Bronchial smooth muscle cell (primary cell): ENCODE results near the gene RANGAP1. TPM values are rescaled to one million over a fixed set of nuclear protein-coding genes. Genes with fewer than 3 reads are reported as not detected.

Source experiments
- total RNA-seq: library from RNA; depleted of rRNA; stranded (reverse); fragments of >200 nt; gene quantifications from 2 replicates; pipeline ENCODE4 v1.2.1, GENCODE V29; 2014

RANGAP1 gene
- 17.7 and 37.4 TPM in 2 replicates for total RNA-seq

GRCh38 chr22:41285820-41286638 is at the start of gene RANGAP1:
RANGAP1 (minus strand) TSS chr22:41286187; CDS start chr22:41281044, 5,143 bp downstream.

GRCh38 chr22:41301085-41302020 is 15.4 kb upstream of the RANGAP1 start, which contains the start of gene ZC3H7B:
ZC3H7B (plus strand) TSS chr22:41301525; CDS start chr22:41320661, 19,136 bp downstream.

GRCh38 chr22:41240377-41241132 is 45.4 kb downstream of the RANGAP1 start, which contains the start of gene CHADL:
CHADL (minus strand) TSS chr22:41240931; CDS start chr22:41240881, 50 bp downstream.

GRCh38 chr22:41204992-41205900 is 80.7 kb downstream of the RANGAP1 start, which contains the start of gene L3MBTL2:
L3MBTL2 (plus strand) TSS chr22:41205312; CDS start chr22:41205363, 51 bp downstream.

Other genes starting within 250 kb of the RANGAP1 start
- 22.7 and 32.5 TPM in 2 replicates for gene EP300, start 193.6 kb downstream of the RANGAP1 start, total RNA-seq
- 15.9 and 20.4 TPM in 2 replicates for gene L3MBTL2, start 80.9 kb downstream of the RANGAP1 start, total RNA-seq
- 1.5 and 2.0 TPM in 2 replicates for gene CHADL, start 45.3 kb downstream of the RANGAP1 start, total RNA-seq
- 36.0 and 37.0 TPM in 2 replicates for gene ZC3H7B, start 15.3 kb upstream of the RANGAP1 start, total RNA-seq
- 8.8 and 13.5 TPM in 2 replicates for gene TEF, start 95.8 kb upstream of the RANGAP1 start, total RNA-seq
- gene TOB2, start 160.6 kb upstream of the RANGAP1 start, total RNA-seq = 12.4 and 14.3 TPM in 2 replicates
- gene PHF5A, start 182.5 kb upstream of the RANGAP1 start, total RNA-seq = 61.5 and 86.0 TPM in 2 replicates
- 72.7 and 77.5 TPM in 2 replicates for gene ACO2, start 182.9 kb upstream of the RANGAP1 start, total RNA-seq